HG03064 (cell line): ENCODE results near the gene NUP50.

Source experiments
- ATAC-seq: cut with Tn5 transposase; IDR thresholded peaks from one replicate; pipeline ENCODE4 v1.9.1; 2021; ENCODE audit warnings: low read depth; ENCODE audit not compliant: unreplicated experiment

The NUP50 gene

DNA sequence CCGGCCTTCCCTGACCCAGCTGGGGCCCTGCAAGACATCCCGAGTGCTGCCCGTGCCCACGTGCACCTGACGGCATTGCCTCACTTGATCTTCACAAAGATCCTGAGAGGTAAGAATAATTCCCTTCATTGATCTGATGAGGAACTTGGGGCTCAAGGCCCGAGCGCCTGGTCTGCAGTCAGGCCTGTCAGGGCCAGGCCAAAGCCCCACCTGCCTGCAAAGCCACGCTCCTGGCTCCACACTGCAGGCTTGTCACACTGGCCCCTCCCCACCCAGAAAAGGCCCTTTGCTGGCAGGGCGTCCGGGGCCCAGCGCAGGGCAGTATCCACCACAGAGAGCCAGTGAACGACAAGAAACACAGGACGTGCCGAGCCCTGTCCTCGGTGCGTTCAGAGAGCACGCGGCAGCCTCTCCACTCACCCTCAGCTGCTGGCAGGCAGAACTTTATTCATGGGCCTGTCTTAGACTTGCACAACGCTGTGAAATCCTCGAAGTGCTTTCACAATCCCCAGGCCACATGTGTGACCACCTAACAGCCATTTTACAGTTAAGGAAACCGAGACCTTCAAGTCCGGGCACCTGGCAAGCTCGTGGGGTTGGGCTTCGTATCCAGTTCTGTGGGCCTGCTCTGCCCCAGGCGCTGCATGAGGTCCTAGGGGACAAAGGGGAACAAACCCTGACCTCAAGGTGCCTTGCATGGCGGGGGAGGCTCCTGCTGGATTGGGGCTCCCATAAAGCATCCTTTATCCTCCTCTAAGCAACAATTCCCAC, 62.2 kb downstream of the NUP50 start:
- ATAC-seq, result no peak

DNA sequence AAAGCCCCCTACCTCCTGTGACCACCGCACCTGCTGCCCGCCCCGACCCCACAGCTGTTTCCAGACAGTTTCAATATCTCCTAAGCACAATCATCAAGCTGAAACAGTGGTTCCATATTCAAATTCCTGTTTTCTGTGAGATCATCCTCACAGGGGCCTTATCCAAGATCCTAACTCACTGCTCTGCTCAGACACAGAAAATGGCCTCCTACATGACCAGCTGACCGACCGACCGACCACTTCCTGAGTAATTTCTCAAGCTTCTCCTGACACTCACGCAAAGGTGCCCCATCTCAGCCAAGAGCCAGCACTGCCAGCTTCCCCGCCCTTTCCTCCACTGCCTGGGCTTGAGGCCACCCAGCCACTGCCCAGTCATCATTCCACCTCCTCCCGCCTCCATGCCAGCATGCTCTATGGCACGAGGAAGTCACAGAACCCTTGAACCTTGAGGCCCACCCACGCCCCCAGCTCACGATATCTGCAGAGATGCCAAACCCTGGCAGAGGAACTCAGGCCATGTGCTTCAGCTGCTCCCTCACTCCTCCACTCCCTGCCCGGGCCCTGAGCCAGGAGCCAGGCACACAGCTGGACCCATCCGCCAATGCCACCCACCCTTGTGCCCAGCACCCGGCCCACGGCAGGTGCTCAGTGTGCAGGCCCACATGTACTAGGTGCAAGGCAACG, 62.9 kb downstream of the NUP50 start:
- no peak for ATAC-seq

DNA sequence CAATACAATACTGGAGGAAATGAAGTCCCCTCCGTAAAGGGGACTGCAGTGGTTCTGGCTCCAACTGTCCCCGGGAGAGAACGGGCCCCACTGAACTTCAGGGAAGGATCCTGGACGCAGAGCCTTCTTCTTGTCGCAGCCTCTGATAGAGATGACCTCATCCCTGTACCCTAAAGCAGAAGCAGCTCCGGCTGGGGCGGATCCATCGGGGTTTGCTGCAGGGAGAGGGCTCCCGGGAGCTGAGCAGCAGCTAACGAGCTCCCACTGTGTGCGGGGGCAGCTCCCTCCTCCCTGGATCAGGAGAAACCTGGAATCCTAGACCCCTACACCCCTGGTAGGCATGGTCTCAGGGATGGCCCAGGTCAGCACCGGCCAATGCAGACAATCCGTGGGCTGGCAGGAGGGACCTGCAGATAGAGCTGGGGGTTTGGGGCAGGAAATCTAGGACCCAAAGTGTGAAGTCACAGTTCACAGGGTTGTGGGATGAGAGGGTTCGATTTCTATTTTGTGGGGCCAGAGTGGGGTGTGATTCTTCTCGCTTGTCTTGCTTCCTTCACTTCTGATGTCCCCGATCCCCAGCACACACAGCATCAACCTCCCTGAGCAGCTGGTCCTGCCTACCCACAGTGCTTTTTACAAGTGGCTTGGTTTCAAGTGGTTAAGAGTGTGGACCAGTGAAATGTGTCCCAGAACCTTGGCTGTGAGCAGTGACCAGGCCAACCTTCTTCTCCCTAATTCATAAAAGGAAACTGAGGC, 64.1 kb downstream of the NUP50 start:
- no peak for ATAC-seq

DNA sequence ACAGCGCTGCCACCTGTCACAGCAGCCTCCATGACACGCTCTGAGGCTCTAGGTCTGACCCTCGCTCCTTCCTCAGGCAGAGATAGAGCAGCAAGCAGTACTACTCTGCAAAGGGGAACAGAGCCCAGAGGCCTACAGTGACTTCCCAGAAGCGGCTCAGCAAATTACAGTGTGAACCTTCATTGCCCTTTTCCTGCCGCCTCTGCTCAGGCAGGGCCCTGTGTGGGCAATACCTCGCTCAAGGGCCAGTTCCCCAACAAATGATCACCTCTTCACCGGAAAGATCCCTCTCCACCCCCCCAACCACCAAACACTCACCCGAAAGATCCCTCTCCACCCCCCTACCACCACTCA, 64.7 kb downstream of the NUP50 start:
- ATAC-seq, result no peak

DNA sequence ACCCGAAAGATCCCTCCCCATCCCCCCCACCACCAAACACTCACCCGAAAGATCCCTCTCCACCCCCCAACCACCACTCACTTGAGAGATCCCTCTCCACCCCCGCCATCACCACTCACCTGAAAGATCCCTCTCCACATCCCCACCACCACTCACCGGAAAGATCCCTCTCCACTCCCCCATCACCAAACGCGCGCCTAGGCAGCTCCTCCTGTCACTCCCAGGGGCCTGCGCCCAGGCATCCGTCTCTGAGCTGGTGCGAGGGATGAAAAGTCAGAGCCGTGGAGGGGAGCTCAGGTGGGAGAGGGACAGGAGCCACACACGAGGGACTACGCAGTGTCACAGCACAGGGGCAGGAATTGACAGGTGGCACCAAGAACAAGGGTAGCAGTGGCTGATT, 65.5 kb downstream of the NUP50 start:
- ATAC-seq, result no peak

DNA sequence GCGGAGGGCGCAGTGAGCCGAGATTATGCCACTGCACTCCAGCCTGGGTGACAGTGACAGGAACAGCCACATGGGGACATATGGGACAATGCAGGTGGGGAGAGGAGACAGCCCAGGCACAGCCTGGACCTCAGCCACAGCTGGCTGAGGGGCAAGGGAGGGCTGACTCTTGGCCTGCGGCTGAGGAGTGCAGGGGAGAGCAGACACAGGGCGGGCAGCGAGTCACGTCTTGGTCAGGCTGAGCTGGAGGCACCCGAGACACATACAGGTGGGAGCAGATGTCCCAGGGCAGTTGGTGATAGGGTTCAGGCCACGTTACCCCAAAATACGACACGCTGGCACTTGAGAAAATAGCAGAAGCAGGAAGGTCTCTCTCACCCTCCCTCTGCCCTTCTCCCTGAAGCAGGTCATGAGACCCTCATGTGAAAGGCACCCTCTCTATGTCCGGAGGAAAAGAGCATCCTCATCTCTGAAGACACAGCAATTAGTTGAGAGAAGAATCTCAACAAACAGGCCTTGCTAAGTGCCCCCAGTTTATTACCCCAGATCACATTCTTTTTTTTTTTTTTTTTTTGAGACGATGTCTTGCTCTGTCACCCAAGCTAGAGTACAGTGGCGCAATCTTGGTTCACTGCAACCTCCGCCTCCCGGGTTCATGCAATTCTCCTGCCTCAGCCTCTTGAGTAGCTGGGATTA, 66.4 kb downstream of the NUP50 start:
- ATAC-seq, result no peak

DNA sequence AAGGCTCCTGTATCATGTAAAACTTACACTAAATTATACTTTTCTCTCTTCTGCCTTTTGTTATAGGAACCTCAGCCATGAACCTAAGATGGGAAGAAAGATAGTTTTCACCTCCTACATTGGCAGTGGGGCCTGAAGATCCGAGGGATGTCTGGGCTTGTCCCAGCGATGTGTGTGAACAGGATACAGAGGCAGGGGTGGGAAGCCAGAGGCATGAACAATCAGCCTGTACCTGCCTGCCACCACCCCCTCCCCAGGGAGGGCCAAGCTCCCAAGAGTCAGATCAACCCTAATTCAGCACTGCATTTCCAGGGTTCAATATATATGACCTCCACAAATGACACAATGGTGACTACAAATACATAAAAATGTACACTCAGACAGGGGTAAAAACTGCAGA, 67.6 kb downstream of the NUP50 start:
- ATAC-seq, result no peak

DNA sequence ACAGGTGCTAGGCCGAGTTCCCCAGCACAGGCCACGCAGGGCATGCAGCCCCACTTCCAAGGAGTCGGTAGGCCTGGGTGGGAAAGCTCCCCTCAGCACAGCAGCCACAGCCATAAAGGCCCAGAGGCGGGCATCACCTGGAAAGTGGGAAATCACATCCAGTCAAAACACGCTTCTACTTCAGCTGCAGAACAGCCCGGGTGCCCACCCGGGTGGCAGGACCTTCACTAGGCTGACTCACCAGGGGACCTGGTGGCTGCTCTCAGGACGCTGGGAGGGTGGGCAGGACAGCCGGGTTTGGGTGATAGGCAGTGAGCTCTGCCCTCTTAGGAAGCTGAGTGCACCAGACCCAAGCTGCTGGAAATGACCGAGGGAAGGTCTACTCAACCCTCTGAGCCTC, 69.7 kb downstream of the NUP50 start:
- ATAC-seq, result no peak

DNA sequence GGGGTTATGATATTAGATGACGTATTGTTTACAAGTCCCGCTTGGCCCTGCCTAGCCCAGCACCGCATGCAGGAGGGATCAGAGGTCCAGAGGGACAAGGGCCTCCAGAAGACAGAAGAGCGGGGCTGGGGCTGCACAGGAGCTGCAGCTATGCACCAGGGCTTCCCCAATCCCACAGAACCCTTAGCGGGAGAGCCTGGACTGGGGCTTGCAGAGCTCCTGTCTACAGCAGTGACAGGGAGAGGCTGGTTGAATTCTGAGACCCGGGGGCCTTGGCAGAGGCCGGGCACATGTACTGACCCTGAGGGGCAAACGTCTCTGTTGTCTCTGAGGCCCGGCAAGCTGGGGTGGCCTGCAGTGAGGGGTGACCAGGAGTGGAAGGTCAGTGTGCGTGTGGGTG, 70.1 kb downstream of the NUP50 start:
- no peak for ATAC-seq

DNA sequence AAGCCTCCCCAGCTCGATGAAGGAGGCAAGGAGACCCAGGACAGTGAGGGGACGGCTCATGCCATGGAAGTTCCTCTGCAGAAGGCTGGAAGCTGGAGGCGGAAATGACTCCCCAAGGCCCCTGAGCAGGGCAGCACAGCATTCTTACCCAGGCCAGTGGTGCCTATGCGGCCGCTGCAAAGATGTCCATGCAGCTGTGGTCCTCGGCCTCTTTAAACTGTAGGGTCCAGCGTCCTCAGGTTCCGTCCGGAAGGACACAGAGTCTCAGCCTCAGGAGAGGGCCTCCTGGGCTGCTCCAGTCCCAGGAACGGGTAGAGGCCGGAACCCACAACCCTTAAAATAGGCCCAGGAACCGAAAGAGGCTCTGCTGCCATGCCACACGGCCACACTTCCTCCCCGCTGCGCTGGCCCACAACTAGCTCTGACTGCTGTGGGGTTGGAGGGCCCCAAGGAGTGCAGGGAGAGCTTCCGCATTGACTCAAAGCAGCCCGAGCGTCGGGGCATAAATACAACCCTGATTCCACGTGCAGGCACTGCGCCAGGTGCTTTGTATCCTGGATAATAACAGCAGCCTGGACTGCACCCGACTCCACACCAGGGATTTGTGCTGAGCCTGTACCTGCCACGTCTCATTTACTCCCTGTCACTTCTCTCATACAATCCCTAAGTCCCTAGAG, 71.5 kb downstream of the NUP50 start:
- no peak for ATAC-seq

DNA sequence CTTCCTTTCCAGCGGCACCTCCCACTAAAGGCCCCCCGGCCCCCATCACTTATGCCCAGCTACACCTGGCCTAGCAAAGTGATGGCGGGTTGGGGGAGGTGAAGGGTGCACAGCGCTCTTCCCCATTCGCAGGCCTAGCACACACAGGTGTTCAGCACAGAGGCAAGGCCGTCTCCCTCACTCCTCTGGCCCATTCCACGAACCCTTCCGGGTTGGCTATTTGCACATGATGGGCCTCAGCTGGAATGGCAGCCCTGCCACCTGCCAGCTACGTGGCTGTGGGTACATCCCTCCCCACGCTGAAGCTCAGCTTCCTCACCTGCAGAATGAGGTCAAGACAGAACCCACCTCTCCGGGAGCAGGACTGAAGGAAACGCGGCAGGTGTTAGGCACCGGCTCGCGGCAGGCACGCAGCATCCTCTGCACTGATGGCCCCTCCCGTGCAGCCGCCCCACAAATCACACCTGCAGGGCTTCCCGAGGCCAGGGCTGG, 72.2 kb downstream of the NUP50 start:
- ATAC-seq, result no peak

DNA sequence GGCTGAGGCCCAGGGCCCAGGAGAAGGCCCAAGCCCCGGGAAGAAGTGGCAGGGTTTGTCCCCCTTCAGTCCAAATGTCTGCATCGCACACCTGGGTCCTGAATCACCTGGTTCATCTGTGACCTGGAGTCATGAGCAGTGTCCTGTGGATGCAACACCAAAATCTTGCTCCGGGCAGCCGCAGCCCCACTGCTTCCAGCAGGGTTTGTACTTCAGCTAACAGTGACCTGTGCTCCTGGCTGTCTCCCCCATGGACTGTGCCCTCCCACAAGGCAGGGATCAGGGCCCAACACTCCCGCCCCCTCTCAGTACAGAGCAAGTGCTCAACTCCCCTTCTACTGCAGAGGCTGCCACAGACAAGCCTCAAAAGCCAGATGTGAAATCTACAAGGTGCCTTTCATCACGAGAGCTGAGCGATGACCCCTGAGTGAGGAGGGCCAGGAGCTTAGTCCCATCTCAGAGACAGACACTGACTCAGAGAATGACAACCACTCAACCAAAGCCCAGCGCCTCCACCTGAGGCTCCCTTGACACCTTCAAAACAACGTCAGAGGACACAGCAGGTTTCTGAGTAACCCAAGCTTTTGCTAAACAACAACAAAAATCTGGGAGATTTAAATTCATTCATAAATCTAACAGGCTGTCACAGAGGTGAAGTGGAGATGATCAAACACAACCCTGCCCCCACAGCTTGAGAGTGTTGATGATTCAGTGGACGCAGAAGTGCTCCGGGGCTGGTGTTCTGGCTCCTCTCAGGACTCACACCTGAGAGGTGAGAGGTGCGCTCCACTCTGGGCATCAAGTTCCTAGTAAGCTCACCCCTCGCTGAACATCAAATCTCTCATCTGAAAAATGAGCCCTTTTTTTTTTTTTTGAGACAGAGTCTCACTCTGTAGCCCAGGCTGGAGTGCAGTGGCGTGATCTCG, 73.6 kb downstream of the NUP50 start:
- ATAC-seq, result no peak
